Measurements from ENCODE around the gene FAM163A. TPM values are rescaled to one million over a fixed set of nuclear protein-coding genes. Genes with fewer than 3 reads are reported as not detected.
A peak's percentile ranks its signal among the peaks of the same experiment; 100 is the strongest.

FAM163A gene
- total and polyA plus RNA-seq, 2 donors (not counting 1 experiment from before 2014, with no cell fraction given): not detected

DNA sequence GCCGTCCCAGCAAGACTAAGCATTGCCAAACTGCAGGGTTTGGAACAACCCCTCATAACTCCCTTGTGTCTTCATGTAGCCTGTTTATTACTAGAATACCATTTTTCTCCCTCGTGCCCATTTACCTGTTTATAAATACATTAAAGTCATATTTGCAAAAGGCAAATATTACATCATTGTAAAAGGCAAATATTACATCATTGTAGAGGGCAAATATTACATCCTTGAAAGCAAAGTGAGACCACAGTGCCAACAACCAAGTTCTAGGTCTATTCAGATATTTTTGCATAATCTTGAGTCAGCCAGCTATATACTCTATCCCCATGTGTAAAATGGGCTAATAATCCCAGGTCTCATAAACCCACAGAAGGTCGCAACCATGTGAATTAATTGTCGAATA is 11.4 kb upstream of the FAM163A start:
- Histone ChIP-seq H3K79me2 (ENCODE audit: control insufficient read depth, insufficient read depth, low read length) (no peaks in the 10 kb centered on the region), H3K9ac (ENCODE audit: insufficient read depth, low read length) (no peak overlapping the region), H3K4me3 (replicated peaks in 1 of 4; ENCODE audit: control extremely low read depth in 1 of 4, insufficient read depth in 1 of 4, low read depth in 3 of 4, low read length in 4 of 4) (no peak overlapping the region), H3K36me3 (ENCODE audit: control insufficient read depth, insufficient read depth, low read length) (no peaks in the 10 kb centered on the region), H3K9me3 (ENCODE audit: control insufficient read depth, insufficient read depth, low read depth, low read length) (no peaks in the 10 kb centered on the region), H4K20me1 (ENCODE audit: control insufficient read depth, extremely low read depth, insufficient read depth, low read length) (no peaks in the 10 kb centered on the region), H2AFZ (ENCODE audit: low read length) (no peak overlapping the region), H3K27ac (ENCODE audit: insufficient read depth, low read length) (no peak overlapping the region), H3K27me3 (ENCODE audit: control insufficient read depth, insufficient read depth, low read length) (peaks cover 5% of the 10 kb centered on the region), H3K4me1 (ENCODE audit: control insufficient read depth, extremely low read depth, insufficient read depth, low read length) (no peaks in the 10 kb centered on the region), H3K4me2 (ENCODE audit: extremely low read depth, insufficient read depth, low read length) (no peak overlapping the region)
- no peak for DNase-seq (ENCODE audit: low read depth in 2 of 2)
- no peak for TF ChIP-seq EZH2 (IDR thresholded peaks at IDR 0.05; ENCODE audit: low read length, missing control alignments)
- TF ChIP-seq, protein P1, sequence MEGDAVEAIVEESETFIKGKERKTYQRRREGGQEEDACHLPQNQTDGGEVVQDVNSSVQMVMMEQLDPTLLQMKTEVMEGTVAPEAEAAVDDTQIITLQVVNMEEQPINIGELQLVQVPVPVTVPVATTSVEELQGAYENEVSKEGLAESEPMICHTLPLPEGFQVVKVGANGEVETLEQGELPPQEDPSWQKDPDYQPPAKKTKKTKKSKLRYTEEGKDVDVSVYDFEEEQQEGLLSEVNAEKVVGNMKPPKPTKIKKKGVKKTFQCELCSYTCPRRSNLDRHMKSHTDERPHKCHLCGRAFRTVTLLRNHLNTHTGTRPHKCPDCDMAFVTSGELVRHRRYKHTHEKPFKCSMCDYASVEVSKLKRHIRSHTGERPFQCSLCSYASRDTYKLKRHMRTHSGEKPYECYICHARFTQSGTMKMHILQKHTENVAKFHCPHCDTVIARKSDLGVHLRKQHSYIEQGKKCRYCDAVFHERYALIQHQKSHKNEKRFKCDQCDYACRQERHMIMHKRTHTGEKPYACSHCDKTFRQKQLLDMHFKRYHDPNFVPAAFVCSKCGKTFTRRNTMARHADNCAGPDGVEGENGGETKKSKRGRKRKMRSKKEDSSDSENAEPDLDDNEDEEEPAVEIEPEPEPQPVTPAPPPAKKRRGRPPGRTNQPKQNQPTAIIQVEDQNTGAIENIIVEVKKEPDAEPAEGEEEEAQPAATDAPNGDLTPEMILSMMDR (conservative IDR thresholded peaks at IDR 0.05 in 1 of 2, IDR thresholded peaks at IDR 0.05 in 1 of 2; ENCODE audit: low read depth in 1 of 2, low read length in 2 of 2): no peak

DNA sequence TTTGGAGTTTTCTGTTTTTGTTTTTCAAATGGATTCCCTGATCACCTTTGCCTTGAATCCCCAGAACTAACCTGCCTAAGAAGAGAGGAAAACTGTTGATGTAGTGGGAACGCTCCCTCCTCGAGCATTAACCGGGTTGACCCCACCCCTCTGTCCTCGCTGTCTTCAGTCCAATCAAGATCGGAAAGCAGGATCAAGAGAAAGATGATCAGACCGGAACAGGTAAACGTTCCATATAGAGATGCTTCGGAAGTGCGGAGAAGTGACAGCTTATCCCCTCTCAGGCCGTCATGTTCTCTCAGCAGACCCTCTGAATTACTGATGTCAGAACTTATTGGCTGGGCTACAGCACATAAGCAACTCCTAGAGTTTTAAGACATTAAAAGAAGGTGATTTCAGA is 800 bp upstream of the FAM163A start:
- H3K4me2 ChIP-seq (ENCODE audit: extremely low read depth, insufficient read depth, low read length): no peak overlapping the region

DNA sequence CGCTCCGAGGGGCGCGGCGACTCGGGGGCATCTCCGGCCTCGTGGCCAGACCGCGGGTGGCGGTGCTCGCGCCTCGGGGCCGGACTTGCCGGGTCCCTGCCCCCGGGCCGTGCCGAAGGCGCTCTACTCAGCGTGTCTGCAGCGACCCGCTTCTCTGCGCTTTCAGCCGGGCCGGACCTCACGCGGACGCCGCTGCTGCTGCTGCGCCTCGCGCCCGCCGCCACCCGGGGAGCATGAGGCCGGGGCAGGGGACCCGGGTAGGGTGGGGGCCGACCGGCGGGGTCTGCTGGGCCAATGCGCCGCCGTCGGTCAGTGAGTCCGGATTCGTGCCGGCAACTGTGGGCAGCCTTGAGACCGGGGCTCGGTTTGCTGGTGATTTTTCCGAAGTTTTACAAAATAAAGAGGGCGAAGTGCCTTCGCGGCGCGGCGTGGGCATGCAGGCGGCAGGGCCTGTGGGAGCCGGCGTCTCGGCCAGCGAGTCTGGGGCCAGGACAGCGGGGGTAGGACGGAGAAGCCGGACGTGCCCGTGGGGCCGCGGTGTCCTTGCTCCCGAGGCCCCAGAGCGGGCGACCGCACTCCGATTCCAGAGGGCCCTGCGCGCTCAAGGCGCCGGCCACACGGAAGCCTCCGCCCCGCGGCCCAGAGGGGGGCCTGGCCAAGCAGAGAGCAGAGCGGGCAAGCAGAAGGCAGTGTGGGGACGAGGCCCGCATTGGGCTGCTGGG is 749 bp downstream of the FAM163A start:
- Histone ChIP-seq H3K4me2 (ENCODE audit: extremely low read depth, insufficient read depth, low read length) (no peak overlapping the region), H3K9ac (ENCODE audit: insufficient read depth, low read length) (no peak overlapping the region), H2AFZ (ENCODE audit: low read length) (no peak overlapping the region), H3K4me3 (replicated peaks in 1 of 4; ENCODE audit: control extremely low read depth in 1 of 4, insufficient read depth in 1 of 4, low read depth in 3 of 4, low read length in 4 of 4) (no peak overlapping the region), H4K20me1 (ENCODE audit: control insufficient read depth, extremely low read depth, insufficient read depth, low read length) (no peaks in the 10 kb centered on the region), H3K27me3 (ENCODE audit: control insufficient read depth, insufficient read depth, low read length) (peaks cover 40% of the 10 kb centered on the region), H3K79me2 (ENCODE audit: control insufficient read depth, insufficient read depth, low read length) (no peaks in the 10 kb centered on the region), H3K4me1 (ENCODE audit: control insufficient read depth, extremely low read depth, insufficient read depth, low read length) (no peaks in the 10 kb centered on the region), H3K27ac (ENCODE audit: insufficient read depth, low read length) (no peak overlapping the region), H3K36me3 (ENCODE audit: control insufficient read depth, insufficient read depth, low read length) (no peaks in the 10 kb centered on the region), H3K9me3 (ENCODE audit: control insufficient read depth, insufficient read depth, low read depth, low read length) (no peaks in the 10 kb centered on the region)
- TF ChIP-seq, protein P1 (conservative IDR thresholded peaks at IDR 0.05 in 1 of 2, IDR thresholded peaks at IDR 0.05 in 1 of 2; ENCODE audit: low read depth in 1 of 2, low read length in 2 of 2): no peak
- peak; percentile 43 for TF ChIP-seq EZH2 (IDR thresholded peaks at IDR 0.05; ENCODE audit: low read length, missing control alignments)
- DNase-seq (ENCODE audit: low read depth in 2 of 2): no peak

More for the DNA sequence above, 800 bp upstream of the FAM163A start:
- no peaks in the 10 kb centered on the region for H3K4me1 ChIP-seq (ENCODE audit: control insufficient read depth, extremely low read depth, insufficient read depth, low read length)
- TF ChIP-seq, protein P1 (conservative IDR thresholded peaks at IDR 0.05 in 1 of 2, IDR thresholded peaks at IDR 0.05 in 1 of 2; ENCODE audit: low read depth in 1 of 2, low read length in 2 of 2): no peak
- TF ChIP-seq EZH2 (IDR thresholded peaks at IDR 0.05; ENCODE audit: low read length, missing control alignments): no peak
- no peak overlapping the region for H3K4me3 ChIP-seq (replicated peaks in 1 of 4; ENCODE audit: control extremely low read depth in 1 of 4, insufficient read depth in 1 of 4, low read depth in 3 of 4, low read length in 4 of 4)
- H3K9ac ChIP-seq (ENCODE audit: insufficient read depth, low read length): no peak overlapping the region
- H3K9me3 ChIP-seq (ENCODE audit: control insufficient read depth, insufficient read depth, low read depth, low read length): no peaks in the 10 kb centered on the region
- no peaks in the 10 kb centered on the region for H3K79me2 ChIP-seq (ENCODE audit: control insufficient read depth, insufficient read depth, low read length)
- no peaks in the 10 kb centered on the region for H4K20me1 ChIP-seq (ENCODE audit: control insufficient read depth, extremely low read depth, insufficient read depth, low read length)
- H3K27ac ChIP-seq (ENCODE audit: insufficient read depth, low read length): no peak overlapping the region
- DNase-seq (ENCODE audit: low read depth in 2 of 2): no peak
- peaks cover 40% of the 10 kb centered on the region for H3K27me3 ChIP-seq (ENCODE audit: control insufficient read depth, insufficient read depth, low read length)
- H3K36me3 ChIP-seq (ENCODE audit: control insufficient read depth, insufficient read depth, low read length): no peaks in the 10 kb centered on the region
- H2AFZ ChIP-seq (ENCODE audit: low read length): no peak overlapping the region

Data from fibroblast of lung (primary cell).